PC-9 (cell line): ENCODE measurements around the gene ERN1. TPM values are rescaled to one million over a fixed set of nuclear protein-coding genes. Genes with fewer than 3 reads are reported as not detected.

Source experiments
- BruUV-seq: library from RNA; stranded (reverse); fragments of 400-500 nt; replicated peaks from 2 replicates; lab custom pipeline; 2021; lab: Mats Ljungman, UMichigan
- CTCF ChIA-PET: fragments of 300-600 bp; sonication (Branson Sonifier 250); formaldehyde crosslinking; loops from one replicate; lab custom pipeline; 2022; ENCODE audit warnings: antibody characterized with exemption; lab: Charles Lee
- POLR2A ChIA-PET: fragments of 300-600 bp; sonication (Branson Sonifier 250); formaldehyde crosslinking; loops from one replicate; lab custom pipeline; 2022; ENCODE audit warnings: antibody characterized with exemption; ENCODE audit not compliant: unreplicated experiment; lab: Charles Lee
- DNase-seq, 2 experiments: peaks; one replicate each; pipeline versions ENCODE4 v3.0.0 to v3.0.0-alpha.2; 2015 to 2022; ENCODE audit warnings: mixed read lengths in 1 of 2
- H2AFZ ChIP-seq: fragments of 200-600 bp; sonication (generic); 2 replicates; pipeline ENCODE4 v1.8.1; 2017; ENCODE audit warnings: antibody characterized with exemption
- H3F3A ChIP-seq: fragments of 200-600 bp; sonication (generic); 2 replicates; pipeline ENCODE4 v1.8.1; 2017; ENCODE audit warnings: antibody characterized with exemption, mild to moderate bottlenecking, low read depth; ENCODE audit not compliant: insufficient read depth
- H3K27ac ChIP-seq: fragments of 200-600 bp; sonication (generic); 2 replicates; pipeline ENCODE4 v1.6.1; 2016; ENCODE audit warnings: mixed run types
- H3K27me3 ChIP-seq: fragments of 200-600 bp; sonication (generic); 2 replicates; pipeline ENCODE4 v1.6.1; 2016; ENCODE audit warnings: low read depth, mixed run types; ENCODE audit not compliant: insufficient read depth
- H3K36me3 ChIP-seq: fragments of 200-600 bp; sonication (generic); 2 replicates; pipeline ENCODE4 v1.6.1; 2016; ENCODE audit warnings: low read depth, mixed run types
- H3K4me1 ChIP-seq: fragments of 200-600 bp; sonication (generic); replicated peaks from 2 replicates; pipeline ENCODE4 v1.6.1; 2016; ENCODE audit warnings: mixed run types; ENCODE audit not compliant: insufficient read depth
- H3K4me2 ChIP-seq: fragments of 200-600 bp; sonication (generic); 2 replicates; pipeline ENCODE4 v1.6.1; 2017; ENCODE audit warnings: mixed run types
- H3K4me3 ChIP-seq: fragments of 200-600 bp; sonication (generic); 2 replicates; pipeline ENCODE4 v1.6.1; 2016; ENCODE audit warnings: mixed run types
- H3K79me2 ChIP-seq: fragments of 200-600 bp; sonication (generic); 2 replicates; pipeline ENCODE4 v1.6.1; 2017; ENCODE audit warnings: low read depth, mixed run types
- H3K9me2 ChIP-seq: fragments of 200-600 bp; sonication (generic); 2 replicates; pipeline ENCODE4 v1.8.1; 2017; ENCODE audit warnings: mild to moderate bottlenecking; ENCODE audit not compliant: insufficient read depth
- H3K9me3 ChIP-seq: fragments of 200-600 bp; sonication (generic); 2 replicates; pipeline ENCODE4 v1.8.1; 2016; ENCODE audit warnings: low read depth; ENCODE audit not compliant: insufficient read depth
- H4K20me1 ChIP-seq: fragments of 200-600 bp; sonication (generic); 2 replicates; pipeline ENCODE4 v1.8.1; 2017; ENCODE audit not compliant: insufficient read depth
- EZH2 ChIP-seq: fragments of 200-600 bp; sonication (generic); IDR thresholded peaks from 2 replicates; pipeline ENCODE4 v1.8.0; 2017; ENCODE audit warnings: antibody characterized with exemption, low read depth
- intact Hi-C: fragments of 100-400 bp; cut with micrococcal nuclease; formaldehyde crosslinking; loops from one replicate; pipeline ENCODE4 v1.10.0; 2022; ENCODE audit not compliant: unreplicated experiment
- total RNA-seq: library from RNA; stranded (reverse); gene quantifications from 2 replicates; pipeline ENCODE4 v1.2.3, GENCODE V29; 2021
- TF ChIP-seq, protein P1 (sequence below): fragments of 200-600 bp; sonication (generic); conservative IDR thresholded peaks from 2 replicates; pipeline ENCODE4 v1.6.1; 2017; ENCODE audit warnings: mixed run types, antibody characterized with exemption, mild to moderate bottlenecking, moderate library complexity

The ERN1 gene
- total RNA-seq, 1 experiment from 2014 or later = 9.2 TPM

DNA sequence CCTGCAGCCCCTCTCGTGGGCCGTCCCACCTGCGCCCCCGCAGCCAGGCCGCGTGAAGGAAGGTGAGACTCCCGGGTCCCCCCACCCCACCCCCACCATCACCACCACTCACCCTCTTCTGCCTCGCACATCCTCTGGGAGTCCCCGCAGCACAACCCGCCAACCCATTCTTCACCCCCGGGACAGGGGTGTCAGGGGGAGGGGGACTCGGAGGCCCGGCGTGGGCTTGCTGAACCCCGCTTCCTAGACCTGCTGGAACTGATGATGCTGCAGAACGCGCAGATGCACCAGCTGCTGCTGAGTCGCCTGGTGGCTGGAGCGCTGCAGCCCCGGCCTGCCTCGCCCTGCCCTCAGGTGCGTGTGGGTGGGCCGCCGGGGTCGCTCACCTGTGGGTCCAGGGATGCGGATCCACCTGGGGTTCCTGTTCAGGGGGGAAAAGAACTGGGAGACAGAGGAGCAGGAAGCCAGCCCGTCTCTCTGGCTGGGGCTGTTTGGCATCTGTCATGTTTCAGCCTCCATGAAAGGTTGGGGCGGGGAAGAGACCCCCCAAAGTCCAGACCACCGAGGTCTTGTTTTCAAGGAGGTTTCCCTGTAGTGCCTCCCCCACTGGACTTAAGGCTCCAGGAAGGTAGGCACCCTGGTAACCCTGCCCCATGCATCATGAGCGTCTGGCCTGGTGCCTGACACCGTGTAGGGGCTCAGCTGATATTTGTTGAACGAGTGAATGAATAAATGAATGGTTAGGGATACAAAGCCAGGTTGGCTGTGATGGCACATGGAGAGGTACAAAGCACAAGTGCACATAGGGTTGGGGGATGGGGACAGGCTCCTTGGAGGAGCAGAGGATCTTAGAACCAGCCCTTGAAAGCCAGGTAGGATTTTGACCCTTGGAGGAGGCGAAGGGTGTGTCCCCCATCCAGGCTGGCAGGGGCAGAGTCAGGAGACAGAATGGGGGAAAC, 130.9 kb downstream of the ERN1 start:
- no peak for DNase-seq
- no peaks in the 10 kb centered on the region for H4K20me1 ChIP-seq
- H3F3A ChIP-seq = no peaks in the 10 kb centered on the region
- H3K36me3 ChIP-seq = no peaks in the 10 kb centered on the region
- ChIA-PET CTCF (no interaction called here), POLR2A (interaction anchor here (0.6 kb wide), 1 partner anchor 35 kb away, joined by 3 read pairs; no protein-coding TSS in a partner anchor)
- H3K9me3 ChIP-seq = no peaks in the 10 kb centered on the region
- H3K27me3 ChIP-seq = peaks cover 14% of the 10 kb centered on the region
- peak overlapping the region; percentile 72; the same call in 1 of the 2 replicates for H3K4me3 ChIP-seq
- H3K4me1 ChIP-seq = 0 out of 2 replicates have a peak, but pooled peaks cover 8% of the 10 kb centered on the region
- intact Hi-C loops = no loop called here
- H3K4me2 ChIP-seq = peak overlapping the region; percentile 83
- no peak overlapping the region for H3K27ac ChIP-seq
- no peaks in the 10 kb centered on the region for H3K79me2 ChIP-seq
- no peaks in the 10 kb centered on the region for H3K9me2 ChIP-seq
- H2AFZ ChIP-seq = no peak overlapping the region
- no TSS peak for BruUV-seq
- TF ChIP-seq, protein P1, sequence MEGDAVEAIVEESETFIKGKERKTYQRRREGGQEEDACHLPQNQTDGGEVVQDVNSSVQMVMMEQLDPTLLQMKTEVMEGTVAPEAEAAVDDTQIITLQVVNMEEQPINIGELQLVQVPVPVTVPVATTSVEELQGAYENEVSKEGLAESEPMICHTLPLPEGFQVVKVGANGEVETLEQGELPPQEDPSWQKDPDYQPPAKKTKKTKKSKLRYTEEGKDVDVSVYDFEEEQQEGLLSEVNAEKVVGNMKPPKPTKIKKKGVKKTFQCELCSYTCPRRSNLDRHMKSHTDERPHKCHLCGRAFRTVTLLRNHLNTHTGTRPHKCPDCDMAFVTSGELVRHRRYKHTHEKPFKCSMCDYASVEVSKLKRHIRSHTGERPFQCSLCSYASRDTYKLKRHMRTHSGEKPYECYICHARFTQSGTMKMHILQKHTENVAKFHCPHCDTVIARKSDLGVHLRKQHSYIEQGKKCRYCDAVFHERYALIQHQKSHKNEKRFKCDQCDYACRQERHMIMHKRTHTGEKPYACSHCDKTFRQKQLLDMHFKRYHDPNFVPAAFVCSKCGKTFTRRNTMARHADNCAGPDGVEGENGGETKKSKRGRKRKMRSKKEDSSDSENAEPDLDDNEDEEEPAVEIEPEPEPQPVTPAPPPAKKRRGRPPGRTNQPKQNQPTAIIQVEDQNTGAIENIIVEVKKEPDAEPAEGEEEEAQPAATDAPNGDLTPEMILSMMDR = no peak
- no peak for TF ChIP-seq EZH2

DNA sequence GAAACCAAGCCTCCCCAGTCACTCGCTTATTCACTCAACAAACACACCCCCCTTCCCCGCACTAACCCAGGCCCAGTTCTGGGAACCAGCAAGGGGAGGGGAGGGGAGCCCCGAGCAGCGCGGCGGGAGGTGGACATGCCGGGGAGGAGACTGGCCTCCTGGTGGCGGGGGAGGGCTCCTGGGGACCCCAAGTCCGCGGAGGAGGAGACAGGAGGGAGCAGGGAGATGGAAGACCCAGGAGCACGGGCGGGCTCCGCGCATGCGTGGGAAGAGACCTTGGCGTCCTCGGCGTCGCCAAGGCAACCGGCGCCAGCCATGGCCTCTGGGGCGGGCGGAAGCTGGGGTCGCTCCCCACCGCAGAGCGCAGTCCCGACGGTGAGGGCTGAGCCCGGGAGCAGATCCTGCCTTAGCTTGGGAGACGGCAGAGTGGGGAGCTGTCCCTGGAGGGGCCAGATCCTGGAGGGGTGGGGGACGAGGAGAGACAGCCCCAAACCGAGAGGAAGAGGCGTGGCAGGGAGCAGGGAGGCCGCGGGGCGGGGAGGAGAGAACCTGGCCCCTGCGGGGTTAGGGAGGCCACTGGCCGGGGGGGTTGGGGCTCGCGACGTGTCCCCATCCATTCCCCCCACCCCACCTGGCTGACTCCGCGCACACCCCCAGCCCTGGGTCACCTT, 131.8 kb downstream of the ERN1 start, which contains the start of gene PRR29:
PRR29 (plus strand) TSS at position 302 of the 671 bp plus-strand sequence; CDS start at position 316, 14 bp downstream.
- Histone ChIP-seq H3K27me3 (peaks cover 20% of the 10 kb centered on the region), H3K4me3 (peak within 1 kb of the TSS; percentile 72), H3K9me2 (no peaks in the 10 kb centered on the region), H3K4me2 (peak within 1 kb of the TSS; percentile 83), H3K79me2 (no peaks in the 10 kb centered on the region), H4K20me1 (no peaks in the 10 kb centered on the region), H3K4me1 (0 out of 2 replicates have a peak, but pooled peaks cover 8% of the 10 kb centered on the region), H2AFZ (peak within 1 kb of the TSS; percentile 86), H3F3A (no peaks in the 10 kb centered on the region), H3K36me3 (no peaks in the 10 kb centered on the region), H3K9me3 (no peaks in the 10 kb centered on the region), H3K27ac (no peak within 1 kb of the TSS)
- BruUV-seq = no TSS peak
- intact Hi-C loops = no loop called here
- peak in 1 of 2 experiments; percentile 74 for DNase-seq
- POLR2A ChIA-PET = interaction anchor here (0.6 kb wide), 1 partner anchor 34 kb away, joined by 3 read pairs; no protein-coding TSS in a partner anchor
- no peak for TF ChIP-seq EZH2
- TF ChIP-seq, protein P1 = no peak
- CTCF ChIA-PET = no interaction called here
